A549 (cell line): ENCODE data around the gene PAPSS2.

Experiments used
- CEBPB ChIP-seq, 2 experiments: fragments of >200 bp in 1 of 2; sonication (Bioruptor Twin) in 1 of 2; formaldehyde crosslinking in 1 of 2; IDR thresholded peaks; 2 replicates each; pipeline ENCODE4 v1.6.1; 2012 to 2016
- EP300 ChIP-seq, 2 experiments: fragments of >200 bp; sonication (Bioruptor Twin); formaldehyde crosslinking; IDR thresholded peaks; 2 replicates in 1 of 2; 3 replicates in 1 of 2; pipeline ENCODE4 v1.6.1; 2016 to 2017
- RAD21 ChIP-seq, 2 experiments: fragments of >200 bp in 1 of 2; sonication (Bioruptor Twin) in 1 of 2; formaldehyde crosslinking in 1 of 2; IDR thresholded peaks in 1 of 2; conservative IDR thresholded peaks in 1 of 2; 2 replicates in 1 of 2; 3 replicates in 1 of 2; pipeline ENCODE4 v1.6.1; 2012 to 2018; ENCODE audit warnings: inconsistent platforms in 1 of 2
- RNF2 ChIP-seq: fragments of 200-600 bp; sonication (generic); IDR thresholded peaks from 2 replicates; pipeline ENCODE4 v1.6.1; 2016; ENCODE audit warnings: low read depth, mild to moderate bottlenecking, antibody characterized with exemption, moderate library complexity, borderline replicate concordance
- TF ChIP-seq, protein P1 (sequence below): fragments of 250-450 bp; sonication (Bioruptor Pico); IDR thresholded peaks from 2 replicates; pipeline ENCODE4 v1.5.0; 2021; ENCODE audit warnings: mild to moderate bottlenecking, moderate library complexity, borderline replicate concordance
- TF ChIP-seq, protein P2 (sequence below): IDR thresholded peaks from 2 replicates; pipeline ENCODE4 v1.6.1; 2012
- TF ChIP-seq, protein P3 (sequence below): fragments of >200 bp; sonication (Bioruptor Twin); formaldehyde crosslinking; IDR thresholded peaks from 3 replicates; pipeline ENCODE4 v1.5.1; 2016

DNA sequence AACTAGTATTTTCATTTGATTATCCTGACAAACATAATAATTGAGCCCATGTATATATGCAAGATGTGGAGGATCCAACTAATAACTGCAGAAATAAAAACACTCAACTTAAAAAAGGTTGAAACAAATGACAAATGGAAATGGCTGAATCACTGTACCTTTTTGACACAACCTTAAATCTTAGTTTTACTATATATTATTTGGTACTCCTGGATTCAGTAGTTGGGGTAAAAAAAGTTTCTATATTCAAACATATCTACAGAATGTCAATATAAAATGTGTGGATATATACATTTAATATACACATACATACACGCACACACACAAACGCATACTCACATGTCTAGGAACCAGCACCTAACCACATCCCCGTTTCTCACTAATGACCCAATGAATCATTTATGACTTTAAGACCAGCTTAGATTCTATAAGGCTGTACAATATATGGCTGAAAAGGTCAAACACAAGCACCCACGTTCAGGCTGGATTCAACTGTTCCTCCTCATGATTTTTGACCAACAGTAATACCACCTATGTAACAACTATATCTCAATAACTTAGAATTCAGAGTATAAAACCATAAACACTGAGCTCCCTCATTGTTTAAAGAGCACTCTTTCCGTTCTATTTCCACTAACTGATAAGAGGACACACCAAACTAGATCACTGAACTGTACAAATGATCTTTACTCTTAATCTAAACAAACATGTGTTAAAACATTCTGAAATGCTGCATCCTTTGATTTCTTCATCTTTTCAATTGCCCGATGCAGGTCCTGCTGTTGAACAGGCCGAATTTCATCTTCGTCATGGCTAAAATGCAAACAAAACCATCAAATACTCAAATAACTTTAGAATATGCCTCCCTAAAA is 94.6 kb downstream of the PAPSS2 start:
- TF ChIP-seq, protein P1, sequence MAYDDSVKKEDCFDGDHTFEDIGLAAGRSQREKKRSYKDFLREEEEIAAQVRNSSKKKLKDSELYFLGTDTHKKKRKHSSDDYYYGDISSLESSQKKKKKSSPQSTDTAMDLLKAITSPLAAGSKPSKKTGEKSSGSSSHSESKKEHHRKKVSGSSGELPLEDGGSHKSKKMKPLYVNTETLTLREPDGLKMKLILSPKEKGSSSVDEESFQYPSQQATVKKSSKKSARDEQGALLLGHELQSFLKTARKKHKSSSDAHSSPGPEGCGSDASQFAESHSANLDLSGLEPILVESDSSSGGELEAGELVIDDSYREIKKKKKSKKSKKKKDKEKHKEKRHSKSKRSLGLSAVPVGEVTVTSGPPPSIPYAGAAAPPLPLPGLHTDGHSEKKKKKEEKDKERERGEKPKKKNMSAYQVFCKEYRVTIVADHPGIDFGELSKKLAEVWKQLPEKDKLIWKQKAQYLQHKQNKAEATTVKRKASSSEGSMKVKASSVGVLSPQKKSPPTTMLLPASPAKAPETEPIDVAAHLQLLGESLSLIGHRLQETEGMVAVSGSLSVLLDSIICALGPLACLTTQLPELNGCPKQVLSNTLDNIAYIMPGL (CRISPR knock-in tag) = no peak
- TF ChIP-seq, protein P2, sequence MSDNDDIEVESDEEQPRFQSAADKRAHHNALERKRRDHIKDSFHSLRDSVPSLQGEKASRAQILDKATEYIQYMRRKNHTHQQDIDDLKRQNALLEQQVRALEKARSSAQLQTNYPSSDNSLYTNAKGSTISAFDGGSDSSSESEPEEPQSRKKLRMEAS = no peak
- TF ChIP-seq, protein P3, sequence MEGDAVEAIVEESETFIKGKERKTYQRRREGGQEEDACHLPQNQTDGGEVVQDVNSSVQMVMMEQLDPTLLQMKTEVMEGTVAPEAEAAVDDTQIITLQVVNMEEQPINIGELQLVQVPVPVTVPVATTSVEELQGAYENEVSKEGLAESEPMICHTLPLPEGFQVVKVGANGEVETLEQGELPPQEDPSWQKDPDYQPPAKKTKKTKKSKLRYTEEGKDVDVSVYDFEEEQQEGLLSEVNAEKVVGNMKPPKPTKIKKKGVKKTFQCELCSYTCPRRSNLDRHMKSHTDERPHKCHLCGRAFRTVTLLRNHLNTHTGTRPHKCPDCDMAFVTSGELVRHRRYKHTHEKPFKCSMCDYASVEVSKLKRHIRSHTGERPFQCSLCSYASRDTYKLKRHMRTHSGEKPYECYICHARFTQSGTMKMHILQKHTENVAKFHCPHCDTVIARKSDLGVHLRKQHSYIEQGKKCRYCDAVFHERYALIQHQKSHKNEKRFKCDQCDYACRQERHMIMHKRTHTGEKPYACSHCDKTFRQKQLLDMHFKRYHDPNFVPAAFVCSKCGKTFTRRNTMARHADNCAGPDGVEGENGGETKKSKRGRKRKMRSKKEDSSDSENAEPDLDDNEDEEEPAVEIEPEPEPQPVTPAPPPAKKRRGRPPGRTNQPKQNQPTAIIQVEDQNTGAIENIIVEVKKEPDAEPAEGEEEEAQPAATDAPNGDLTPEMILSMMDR = no peak
- TF ChIP-seq EP300 (IDR thresholded peaks at IDR 0.05) (no peak), CEBPB (IDR thresholded peaks at IDR 0.05) (no peak), RAD21 (conservative IDR thresholded peaks at IDR 0.05 in 1 of 2, IDR thresholded peaks at IDR 0.05 in 1 of 2) (no peak), RNF2 (no peak)
